Colonic mucosa (tissue), 4 donors: ENCODE results near the gene DMRTB1. TPM values are rescaled to one million over a fixed set of nuclear protein-coding genes. Genes with fewer than 3 reads are reported as not detected.

Experiments
- DNase-seq: peaks from one replicate; pipeline ENCODE4 v3.0.0-alpha.2; 2020
- H3K27ac ChIP-seq: fragments of 200-600 bp; one replicate; pipeline ENCODE4 v1.8.0; 2021
- H3K27me3 ChIP-seq: fragments of 200-600 bp; one replicate; pipeline ENCODE4 v1.8.0; 2021
- H3K36me3 ChIP-seq: fragments of 200-600 bp; one replicate; pipeline ENCODE4 v1.8.0; 2021
- H3K4me1 ChIP-seq: fragments of 200-600 bp; one replicate; pipeline ENCODE4 v1.8.0; 2021; ENCODE audit warnings: mild to moderate bottlenecking
- H3K4me3 ChIP-seq: fragments of 200-600 bp; one replicate; pipeline ENCODE4 v1.8.0; 2021
- H3K9ac ChIP-seq, 2 donors: one replicate each; pipeline ENCODE4 v1.7.0; 2013; ENCODE audit warnings: control low read depth in 2 of 2, low read depth in 2 of 2, low read length in 2 of 2
- H3K9me3 ChIP-seq: fragments of 200-600 bp; one replicate; pipeline ENCODE4 v1.8.0; 2021
- intact Hi-C: fragments of 100-400 bp; cut with DNase I; formaldehyde crosslinking; loops from one replicate; pipeline ENCODE4 v1.14.1; 2022
- total RNA-seq, 2 donors: library from RNA; stranded (reverse); fragmentation: NEBNext Ultra II Directional in 1 of 2; extraction: Animal tissue kit (Norgen Biotek cat#: 25700) in 1 of 2; gene quantifications; one replicate each; pipeline ENCODE4 v1.2.1, GENCODE V29; 2021
- TF ChIP-seq, protein P1 (sequence below): fragments of 200-600 bp; IDR thresholded peaks from one replicate; pipeline ENCODE4 v1.8.0; 2022; ENCODE audit warnings: antibody characterized with exemption, mild to moderate bottlenecking
- donor health status: healthy.
- donor health status: DM: no; HTN: no; CAD: no.
- donor health status: DM: no; HTN: no; CAD: no.

The DMRTB1 gene
- total RNA-seq, 2 donors from 2014 or later = not detected

DNA sequence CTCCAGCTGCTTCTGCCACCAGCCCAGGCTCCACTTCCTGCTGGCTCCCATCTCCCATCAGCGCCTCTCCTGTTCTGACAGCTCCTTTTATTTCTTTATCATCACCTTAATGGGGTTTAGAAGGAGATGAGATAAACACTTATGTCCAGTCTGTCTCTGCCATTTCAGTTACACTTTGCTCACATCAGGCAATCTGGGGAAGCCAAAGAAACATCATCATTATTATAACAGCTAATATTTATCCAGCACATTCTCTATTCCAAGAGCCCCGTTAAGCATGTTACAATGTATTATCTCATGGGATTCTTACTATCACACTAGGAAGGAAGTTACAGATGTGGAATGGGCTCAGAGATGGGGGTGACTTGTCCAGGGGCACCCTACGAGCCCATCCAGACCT is 31.2 kb downstream of the DMRTB1 start:
- no peak for DNase-seq
- TF ChIP-seq, protein P1, sequence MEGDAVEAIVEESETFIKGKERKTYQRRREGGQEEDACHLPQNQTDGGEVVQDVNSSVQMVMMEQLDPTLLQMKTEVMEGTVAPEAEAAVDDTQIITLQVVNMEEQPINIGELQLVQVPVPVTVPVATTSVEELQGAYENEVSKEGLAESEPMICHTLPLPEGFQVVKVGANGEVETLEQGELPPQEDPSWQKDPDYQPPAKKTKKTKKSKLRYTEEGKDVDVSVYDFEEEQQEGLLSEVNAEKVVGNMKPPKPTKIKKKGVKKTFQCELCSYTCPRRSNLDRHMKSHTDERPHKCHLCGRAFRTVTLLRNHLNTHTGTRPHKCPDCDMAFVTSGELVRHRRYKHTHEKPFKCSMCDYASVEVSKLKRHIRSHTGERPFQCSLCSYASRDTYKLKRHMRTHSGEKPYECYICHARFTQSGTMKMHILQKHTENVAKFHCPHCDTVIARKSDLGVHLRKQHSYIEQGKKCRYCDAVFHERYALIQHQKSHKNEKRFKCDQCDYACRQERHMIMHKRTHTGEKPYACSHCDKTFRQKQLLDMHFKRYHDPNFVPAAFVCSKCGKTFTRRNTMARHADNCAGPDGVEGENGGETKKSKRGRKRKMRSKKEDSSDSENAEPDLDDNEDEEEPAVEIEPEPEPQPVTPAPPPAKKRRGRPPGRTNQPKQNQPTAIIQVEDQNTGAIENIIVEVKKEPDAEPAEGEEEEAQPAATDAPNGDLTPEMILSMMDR = no peak
- H3K36me3 ChIP-seq = no peaks in the 10 kb centered on the region

DNA sequence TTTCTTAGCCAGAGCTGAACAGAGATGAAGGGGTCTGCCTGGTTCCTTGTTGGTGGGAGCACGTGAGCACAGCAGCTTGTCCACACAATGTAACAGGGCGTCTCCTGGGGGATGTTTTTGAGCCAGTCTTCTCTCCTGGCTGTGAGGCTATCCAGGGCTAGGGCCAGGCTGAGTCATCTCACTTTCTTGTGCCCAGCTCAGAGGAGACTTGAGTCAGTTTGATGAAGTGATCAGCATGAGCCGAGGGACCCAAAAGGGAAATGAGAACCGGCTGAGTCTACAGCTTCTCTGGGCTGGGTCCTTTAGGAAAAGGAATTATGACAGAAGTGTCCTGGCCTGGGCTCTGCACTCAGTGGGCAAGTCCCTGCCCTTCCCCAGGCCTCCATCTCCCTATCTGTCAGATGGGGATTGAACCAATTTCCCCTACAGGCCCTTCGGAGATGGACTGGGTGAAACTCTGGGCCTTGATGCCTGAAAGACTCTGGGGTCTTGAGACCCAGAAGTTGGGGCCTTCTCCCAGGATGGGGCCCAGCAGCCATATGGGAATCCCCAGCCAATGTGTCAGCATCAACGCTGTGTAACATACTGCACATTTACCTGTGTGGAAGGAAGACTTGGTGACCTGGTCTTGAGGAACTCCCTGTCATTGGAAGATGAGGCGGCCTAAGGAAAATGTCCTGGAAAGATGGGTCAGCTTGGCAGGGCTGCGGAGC is 36.6 kb downstream of the DMRTB1 start:
- H3K4me1 ChIP-seq = no peaks in the 10 kb centered on the region
- DNase-seq = no peak
- no peak overlapping the region for H3K27ac ChIP-seq
- H3K4me3 ChIP-seq = no peak overlapping the region
- H3K9me3 ChIP-seq = no peaks in the 10 kb centered on the region
- no peaks in the 10 kb centered on the region for H3K27me3 ChIP-seq
- no peaks in the 10 kb centered on the region for H3K36me3 ChIP-seq
- TF ChIP-seq, protein P1 = no peak
- intact Hi-C loops = no loop called here
- no peak overlapping the region for H3K9ac ChIP-seq

More for the DNA sequence above, 31.2 kb downstream of the DMRTB1 start:
- H3K27ac ChIP-seq = no peak overlapping the region
- no peaks in the 10 kb centered on the region for H3K27me3 ChIP-seq
- intact Hi-C loops = no loop called here
- no peaks in the 10 kb centered on the region for H3K4me1 ChIP-seq
- no peaks in the 10 kb centered on the region for H3K9me3 ChIP-seq
- no peak overlapping the region for H3K9ac ChIP-seq
- no peak overlapping the region for H3K4me3 ChIP-seq

DNA sequence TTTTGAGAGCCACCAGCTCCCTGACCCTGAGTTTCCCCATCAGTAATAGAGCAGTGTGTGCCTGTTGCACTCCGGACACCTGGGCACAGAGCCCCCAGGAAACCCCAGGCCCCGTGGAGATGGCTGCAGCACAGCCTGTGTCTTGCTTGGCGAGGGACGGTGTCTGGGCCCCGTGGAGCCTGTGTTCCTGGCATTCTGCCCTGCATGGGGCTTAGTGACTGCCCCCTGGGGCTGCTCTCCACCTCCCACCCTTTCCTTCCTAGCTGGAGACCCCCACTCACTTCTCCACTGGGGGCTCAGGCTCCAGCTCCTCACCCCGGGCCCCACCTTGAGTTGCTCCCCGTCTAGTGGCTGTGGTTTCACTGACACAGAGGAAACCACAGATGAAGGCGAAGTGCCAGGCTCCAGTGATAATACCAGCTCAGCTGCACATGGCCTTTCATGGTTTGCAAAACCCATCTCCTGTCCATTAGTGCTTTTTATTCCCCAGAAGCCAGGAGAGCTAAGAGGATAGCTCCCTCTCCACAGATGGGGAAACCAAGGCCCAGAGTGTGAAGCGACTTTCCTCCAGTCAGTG is 39.4 kb downstream of the DMRTB1 start:
- no peaks in the 10 kb centered on the region for H3K4me1 ChIP-seq
- H3K36me3 ChIP-seq = no peaks in the 10 kb centered on the region
- intact Hi-C loops = no loop called here
- DNase-seq = no peak
- H3K9ac ChIP-seq = no peak overlapping the region
- no peaks in the 10 kb centered on the region for H3K27me3 ChIP-seq
- TF ChIP-seq, protein P1 = no peak
- H3K9me3 ChIP-seq = no peaks in the 10 kb centered on the region
- no peak overlapping the region for H3K27ac ChIP-seq
- no peak overlapping the region for H3K4me3 ChIP-seq

DNA sequence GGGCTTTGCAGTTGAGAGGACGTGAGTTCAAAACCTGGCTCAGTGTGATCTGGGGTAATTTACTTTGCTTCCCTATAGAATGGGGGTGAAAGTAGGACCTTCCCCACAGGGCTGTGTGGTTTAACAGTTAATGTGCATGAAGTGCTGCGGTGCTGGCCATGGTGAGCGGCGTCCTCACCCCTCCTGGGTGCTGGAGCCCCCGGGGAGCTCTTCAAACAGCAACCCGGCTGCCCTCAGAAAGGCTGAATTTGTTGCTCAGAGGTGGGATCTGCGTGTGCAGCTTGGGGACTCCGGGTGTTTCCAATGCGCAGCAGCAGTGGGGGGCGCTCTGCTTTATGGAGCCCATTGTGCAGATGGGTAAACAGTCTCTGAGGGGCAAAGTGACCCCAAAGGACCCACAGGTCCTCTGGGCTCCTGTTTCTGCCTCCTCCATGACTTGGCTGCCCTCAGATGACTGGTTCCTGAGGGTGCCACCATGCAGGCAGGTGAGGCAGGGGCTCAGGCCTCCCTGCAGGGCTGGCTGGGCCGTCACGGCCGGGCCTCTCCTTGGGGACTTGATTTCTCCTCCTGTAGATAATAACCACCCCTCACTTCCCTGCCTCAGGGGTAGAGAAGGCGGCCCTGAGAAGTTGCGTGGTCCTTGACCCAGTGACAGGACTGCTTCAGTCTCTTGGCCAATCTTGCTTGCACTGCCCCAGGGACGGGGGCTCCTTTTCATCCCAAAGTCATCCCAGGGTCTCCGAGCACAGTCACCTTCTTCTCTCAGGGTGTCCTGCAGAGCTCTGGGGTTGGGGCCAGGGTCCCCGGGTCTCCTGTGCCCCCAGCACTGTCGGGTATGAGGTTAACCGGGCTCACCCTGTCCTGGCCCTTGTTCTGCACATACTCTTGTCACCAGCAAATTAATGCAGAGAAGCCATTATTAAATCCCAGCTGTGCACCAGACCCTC is 40.3 kb downstream of the DMRTB1 start:
- Histone ChIP-seq H3K36me3 (no peaks in the 10 kb centered on the region), H3K9me3 (no peaks in the 10 kb centered on the region), H3K9ac (no peak overlapping the region), H3K4me1 (no peaks in the 10 kb centered on the region), H3K27ac (no peak overlapping the region), H3K27me3 (no peaks in the 10 kb centered on the region), H3K4me3 (no peak overlapping the region)
- intact Hi-C loops = no loop called here
- TF ChIP-seq, protein P1 = no peak
- DNase-seq = no peak

DNA sequence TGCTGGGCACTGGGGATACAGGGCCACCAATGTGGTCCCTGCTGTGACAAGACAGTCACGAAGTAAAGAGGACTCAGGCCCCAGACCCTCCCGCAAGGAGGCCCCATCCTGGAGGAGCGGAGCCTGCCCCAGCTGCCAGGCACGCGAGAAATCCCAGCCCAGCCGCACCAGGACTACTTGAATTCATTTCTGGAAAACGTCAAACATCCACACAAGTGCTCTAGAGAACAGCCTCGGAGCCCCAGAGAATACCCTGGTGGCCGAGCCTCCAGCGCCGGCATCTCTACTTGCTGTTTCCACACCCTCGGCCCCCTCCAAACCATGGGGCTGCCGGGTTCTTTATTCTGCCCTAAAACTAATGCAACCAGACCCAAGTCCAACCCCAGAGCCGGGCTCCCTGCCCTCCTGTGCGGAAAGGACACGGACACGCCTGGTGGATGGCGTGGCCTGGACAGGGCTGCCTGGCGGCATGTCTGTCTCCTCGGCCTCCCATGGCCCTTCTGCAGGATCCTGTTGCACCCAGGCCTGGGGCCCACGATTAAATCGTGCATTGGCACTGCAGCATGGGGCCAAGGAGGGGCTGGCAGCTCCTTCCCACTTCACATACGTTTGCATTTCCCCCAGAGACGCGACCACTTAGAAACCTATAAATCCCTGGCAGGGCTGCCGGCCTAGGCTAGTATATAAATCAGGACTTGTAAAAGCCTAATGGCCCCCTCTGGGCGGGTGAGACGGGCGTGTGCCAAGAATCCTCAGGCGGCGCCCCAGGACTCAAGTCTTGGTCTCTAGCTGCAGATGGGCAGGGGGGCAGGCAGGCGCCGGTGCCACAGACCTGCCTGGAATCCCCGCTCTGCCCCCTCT is 41.2 kb downstream of the DMRTB1 start:
- TF ChIP-seq, protein P1 = no peak
- Histone ChIP-seq H3K27me3 (no peaks in the 10 kb centered on the region), H3K4me3 (no peak overlapping the region), H3K9me3 (no peaks in the 10 kb centered on the region), H3K27ac (no peak overlapping the region), H3K36me3 (no peaks in the 10 kb centered on the region), H3K9ac (no peak overlapping the region), H3K4me1 (no peaks in the 10 kb centered on the region)
- intact Hi-C loops = no loop called here
- DNase-seq = no peak
